ENCODE results near the gene G6PC2. TPM values are rescaled to one million over a fixed set of nuclear protein-coding genes. Genes with fewer than 3 reads are reported as not detected.

G6PC2 gene
- total and polyA plus RNA-seq, 2 donors from 2014 or later: not detected

DNA sequence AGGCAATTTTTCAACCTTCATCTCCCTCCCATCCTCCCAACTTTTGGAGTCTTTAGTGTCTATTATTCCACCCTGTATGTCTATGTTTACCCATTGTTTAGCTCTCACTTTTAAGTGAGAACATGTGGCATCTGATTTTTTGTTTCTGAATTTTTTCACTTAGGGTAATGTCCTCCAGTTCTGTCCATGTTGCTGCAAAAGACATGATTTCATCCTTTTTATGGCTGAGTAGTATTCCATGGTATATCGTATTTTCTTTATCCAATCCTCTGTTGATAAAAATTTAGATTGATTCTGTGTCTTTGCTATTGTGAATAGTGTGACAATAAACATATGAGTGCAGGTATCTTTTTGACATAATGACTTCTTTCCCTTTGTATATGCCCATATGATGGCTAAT is 48.2 kb downstream of the G6PC2 start:
- Histone ChIP-seq H3K4me1 (ENCODE audit: control insufficient read depth in 2 of 3, insufficient read depth in 2 of 3, low read depth in 1 of 3, low read length in 3 of 3) (no peaks in the 10 kb centered on the region), H3K27me3 (ENCODE audit: control insufficient read depth, insufficient read depth, low read length) (no peaks in the 10 kb centered on the region)
- intact Hi-C loops (cut with DNase I): no loop called here

DNA sequence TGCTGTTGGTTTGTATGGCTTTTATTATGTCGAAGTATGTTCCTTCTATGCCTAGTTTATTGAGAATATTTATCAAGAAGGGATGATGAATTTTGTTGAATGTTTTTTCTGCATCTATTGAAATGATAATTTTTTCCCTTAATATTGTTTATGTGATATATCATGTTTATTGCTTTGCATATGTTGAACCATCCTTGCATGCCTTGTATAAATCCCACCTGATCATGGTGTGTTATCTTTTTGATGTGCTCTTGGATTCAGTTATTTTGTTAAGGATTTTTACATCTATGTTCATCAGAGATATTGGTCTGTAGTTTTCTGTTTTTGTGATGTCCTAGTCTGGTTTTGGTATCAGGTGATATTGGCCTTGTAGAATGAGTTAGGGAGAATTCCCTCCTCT is 50.8 kb downstream of the G6PC2 start:
- TF ChIP-seq, protein P1, sequence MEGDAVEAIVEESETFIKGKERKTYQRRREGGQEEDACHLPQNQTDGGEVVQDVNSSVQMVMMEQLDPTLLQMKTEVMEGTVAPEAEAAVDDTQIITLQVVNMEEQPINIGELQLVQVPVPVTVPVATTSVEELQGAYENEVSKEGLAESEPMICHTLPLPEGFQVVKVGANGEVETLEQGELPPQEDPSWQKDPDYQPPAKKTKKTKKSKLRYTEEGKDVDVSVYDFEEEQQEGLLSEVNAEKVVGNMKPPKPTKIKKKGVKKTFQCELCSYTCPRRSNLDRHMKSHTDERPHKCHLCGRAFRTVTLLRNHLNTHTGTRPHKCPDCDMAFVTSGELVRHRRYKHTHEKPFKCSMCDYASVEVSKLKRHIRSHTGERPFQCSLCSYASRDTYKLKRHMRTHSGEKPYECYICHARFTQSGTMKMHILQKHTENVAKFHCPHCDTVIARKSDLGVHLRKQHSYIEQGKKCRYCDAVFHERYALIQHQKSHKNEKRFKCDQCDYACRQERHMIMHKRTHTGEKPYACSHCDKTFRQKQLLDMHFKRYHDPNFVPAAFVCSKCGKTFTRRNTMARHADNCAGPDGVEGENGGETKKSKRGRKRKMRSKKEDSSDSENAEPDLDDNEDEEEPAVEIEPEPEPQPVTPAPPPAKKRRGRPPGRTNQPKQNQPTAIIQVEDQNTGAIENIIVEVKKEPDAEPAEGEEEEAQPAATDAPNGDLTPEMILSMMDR (IDR thresholded peaks at IDR 0.05; ENCODE audit: borderline replicate concordance, extremely low read depth, insufficient read depth): no peak
- FAIRE-seq: no peak
- H3K4me3 ChIP-seq (ENCODE audit: low read length in 3 of 3): no peak overlapping the region
- no peak for DNase-seq
- no peaks in the 10 kb centered on the region for H3K36me3 ChIP-seq (ENCODE audit: control insufficient read depth in 2 of 3, insufficient read depth in 3 of 3, low read length in 3 of 3)
- H3K4me1 ChIP-seq (ENCODE audit: control insufficient read depth in 2 of 3, insufficient read depth in 2 of 3, low read depth in 1 of 3, low read length in 3 of 3): no peaks in the 10 kb centered on the region
- no peak overlapping the region for H3K27ac ChIP-seq (ENCODE audit: low read depth in 2 of 2, low read length in 2 of 2)
- peaks cover 0 to 3% (median 0%) of the 10 kb centered on the region in 3 donors for H3K9me3 ChIP-seq (ENCODE audit: control insufficient read depth in 2 of 3, insufficient read depth in 1 of 3, low read length in 3 of 3)
- H3K27me3 ChIP-seq (ENCODE audit: control insufficient read depth, insufficient read depth, low read length): no peaks in the 10 kb centered on the region
- intact Hi-C loops (cut with DNase I): no loop called here
- no peak overlapping the region for H3K9ac ChIP-seq (ENCODE audit: low read length in 3 of 3)

More for the DNA sequence above, 48.2 kb downstream of the G6PC2 start:
- no peak overlapping the region for H3K4me3 ChIP-seq (ENCODE audit: low read length in 3 of 3)
- H3K36me3 ChIP-seq (ENCODE audit: control insufficient read depth in 2 of 3, insufficient read depth in 3 of 3, low read length in 3 of 3): no peaks in the 10 kb centered on the region
- H3K9me3 ChIP-seq (ENCODE audit: control insufficient read depth in 2 of 3, insufficient read depth in 1 of 3, low read length in 3 of 3): peaks cover 0 to 3% (median 0%) of the 10 kb centered on the region in 3 donors
- H3K27ac ChIP-seq (ENCODE audit: low read depth in 2 of 2, low read length in 2 of 2): no peak overlapping the region
- H3K9ac ChIP-seq (ENCODE audit: low read length in 3 of 3): no peak overlapping the region
- FAIRE-seq: no peak
- DNase-seq: no peak
- TF ChIP-seq, protein P1 (IDR thresholded peaks at IDR 0.05; ENCODE audit: borderline replicate concordance, extremely low read depth, insufficient read depth): no peak

DNA sequence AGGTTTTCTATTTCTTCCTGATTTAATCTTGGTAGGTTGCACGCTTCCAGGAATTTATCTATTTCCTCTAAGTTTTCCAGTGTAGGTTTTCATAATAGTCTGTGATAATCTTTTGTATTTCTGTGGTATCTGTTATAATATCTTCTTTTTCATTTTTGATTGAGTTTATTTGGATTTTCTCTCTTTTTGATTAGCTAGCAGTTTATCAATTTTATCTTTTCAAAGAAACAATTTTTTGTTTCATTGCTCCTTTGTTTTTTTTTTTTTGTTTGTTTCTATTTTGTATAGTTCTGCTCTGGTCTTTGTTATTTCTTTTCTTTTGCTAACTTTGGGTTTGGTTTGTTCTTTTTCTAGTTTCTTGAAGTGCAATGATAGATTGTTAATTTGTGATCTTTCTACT is 51.3 kb downstream of the G6PC2 start:
- no peak overlapping the region for H3K4me3 ChIP-seq (ENCODE audit: low read length in 3 of 3)
- no peaks in the 10 kb centered on the region for H3K36me3 ChIP-seq (ENCODE audit: control insufficient read depth in 2 of 3, insufficient read depth in 3 of 3, low read length in 3 of 3)
- H3K27ac ChIP-seq (ENCODE audit: low read depth in 2 of 2, low read length in 2 of 2): no peak overlapping the region
- no peaks in the 10 kb centered on the region for H3K4me1 ChIP-seq (ENCODE audit: control insufficient read depth in 2 of 3, insufficient read depth in 2 of 3, low read depth in 1 of 3, low read length in 3 of 3)
- H3K27me3 ChIP-seq (ENCODE audit: control insufficient read depth, insufficient read depth, low read length): no peaks in the 10 kb centered on the region
- no peak overlapping the region for H3K9ac ChIP-seq (ENCODE audit: low read length in 3 of 3)
- no peak for FAIRE-seq
- peaks cover 0 to 3% (median 0%) of the 10 kb centered on the region in 3 donors for H3K9me3 ChIP-seq (ENCODE audit: control insufficient read depth in 2 of 3, insufficient read depth in 1 of 3, low read length in 3 of 3)
- intact Hi-C loops (cut with DNase I): no loop called here
- DNase-seq: no peak
- TF ChIP-seq, protein P1 (IDR thresholded peaks at IDR 0.05; ENCODE audit: borderline replicate concordance, extremely low read depth, insufficient read depth): no peak

DNA sequence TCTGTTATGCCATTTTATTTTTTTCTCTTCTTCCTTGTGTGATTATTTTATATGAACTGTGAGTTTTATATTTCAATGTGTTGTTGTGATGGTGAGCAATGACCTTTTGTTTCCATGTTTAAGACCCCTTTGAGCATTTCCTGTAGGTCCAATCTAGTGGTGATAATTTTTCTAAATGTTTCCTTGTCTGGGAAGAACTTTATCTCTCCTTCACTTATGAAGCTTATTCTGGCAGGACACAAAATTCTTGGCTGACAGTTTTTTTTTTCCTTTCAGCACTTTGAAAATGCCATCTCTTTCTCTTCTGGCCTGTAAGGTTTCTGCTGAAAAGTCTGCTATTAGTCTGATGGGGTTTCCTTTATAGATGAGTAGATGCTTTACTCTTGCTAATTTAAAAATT is 53.2 kb downstream of the G6PC2 start:
- H3K9me3 ChIP-seq (ENCODE audit: control insufficient read depth in 2 of 3, insufficient read depth in 1 of 3, low read length in 3 of 3): peaks cover 0 to 3% (median 0%) of the 10 kb centered on the region in 3 donors
- no peaks in the 10 kb centered on the region for H3K4me1 ChIP-seq (ENCODE audit: control insufficient read depth in 2 of 3, insufficient read depth in 2 of 3, low read depth in 1 of 3, low read length in 3 of 3)
- FAIRE-seq (no peak), DNase-seq (no peak)
- intact Hi-C loops (cut with DNase I): no loop called here
- TF ChIP-seq, protein P1 (IDR thresholded peaks at IDR 0.05; ENCODE audit: borderline replicate concordance, extremely low read depth, insufficient read depth): no peak
- H3K4me3 ChIP-seq (ENCODE audit: low read length in 3 of 3): no peak overlapping the region
- no peaks in the 10 kb centered on the region for H3K36me3 ChIP-seq (ENCODE audit: control insufficient read depth in 2 of 3, insufficient read depth in 3 of 3, low read length in 3 of 3)
- no peak overlapping the region for H3K27ac ChIP-seq (ENCODE audit: low read depth in 2 of 2, low read length in 2 of 2)
- no peak overlapping the region for H3K9ac ChIP-seq (ENCODE audit: low read length in 3 of 3)
- H3K27me3 ChIP-seq (ENCODE audit: control insufficient read depth, insufficient read depth, low read length): no peaks in the 10 kb centered on the region

All from kidney (tissue), 14 donors.